GM19238 (cell line): ENCODE measurements around the gene PLS1.
A peak's percentile ranks its signal among the peaks of the same experiment; 100 is the strongest.
"Not testable (repeated sequence)": the region's sequence is repeated elsewhere in the genome, so short reads cannot be mapped to it uniquely, and the experiment has no call there.

ENCODE experiments used
- DNase-seq: peaks from one replicate; pipeline ENCODE4 v3.0.0; 2011; ENCODE audit warnings: low spot score; ENCODE audit not compliant: insufficient read length

The PLS1 gene

DNA sequence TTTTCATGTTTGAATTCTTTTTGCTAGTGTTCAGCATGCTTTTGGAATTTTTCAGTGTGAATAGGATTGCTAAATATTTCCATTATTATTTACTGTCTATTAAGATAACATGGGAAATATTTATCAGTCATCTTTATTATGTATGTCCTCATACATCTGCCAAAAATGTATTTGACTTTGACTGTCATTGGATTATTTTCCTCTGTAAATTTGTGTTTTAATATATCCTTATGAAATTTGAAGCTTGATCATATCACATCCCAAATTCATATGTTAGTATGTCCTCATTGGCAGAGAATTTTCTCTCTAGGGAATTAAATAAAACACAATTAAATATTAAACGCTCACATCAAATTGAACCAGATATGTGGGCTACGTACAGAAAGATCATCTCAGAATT is 95.3 kb downstream of the PLS1 start:
- no peak for DNase-seq

DNA sequence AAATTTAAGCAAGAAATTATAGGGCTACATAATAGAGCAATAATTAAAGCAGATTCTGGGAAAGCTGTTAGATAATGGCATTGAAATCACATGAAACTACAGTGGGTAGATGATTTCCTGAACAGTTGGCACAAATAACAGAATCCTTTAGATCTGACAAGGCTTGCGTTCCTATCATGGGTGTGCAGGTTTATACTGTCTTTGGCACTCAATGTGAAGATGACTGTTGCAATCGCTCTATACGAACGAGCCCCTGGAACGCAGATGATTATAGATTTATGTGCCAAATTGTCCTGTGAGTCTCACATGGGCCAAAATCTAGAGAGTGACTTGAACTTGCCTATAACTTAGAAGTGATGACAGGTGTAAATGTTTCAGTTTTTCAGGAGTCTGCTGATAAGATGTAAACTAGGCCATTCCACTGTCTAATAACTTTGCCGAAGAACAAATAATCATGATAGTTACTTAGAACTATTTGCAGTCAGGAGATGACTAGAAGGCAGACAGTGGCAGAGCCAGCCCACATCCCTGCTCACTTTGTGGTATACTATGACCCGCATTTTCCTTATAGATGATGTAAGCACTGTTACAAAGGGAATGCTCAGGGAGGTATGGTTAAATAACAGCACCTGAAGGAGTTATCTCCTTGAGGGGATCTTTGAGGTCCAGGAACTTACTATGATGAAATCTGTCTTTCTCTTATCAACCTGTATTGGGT is 97.1 kb downstream of the PLS1 start:
- no peak for DNase-seq

DNA sequence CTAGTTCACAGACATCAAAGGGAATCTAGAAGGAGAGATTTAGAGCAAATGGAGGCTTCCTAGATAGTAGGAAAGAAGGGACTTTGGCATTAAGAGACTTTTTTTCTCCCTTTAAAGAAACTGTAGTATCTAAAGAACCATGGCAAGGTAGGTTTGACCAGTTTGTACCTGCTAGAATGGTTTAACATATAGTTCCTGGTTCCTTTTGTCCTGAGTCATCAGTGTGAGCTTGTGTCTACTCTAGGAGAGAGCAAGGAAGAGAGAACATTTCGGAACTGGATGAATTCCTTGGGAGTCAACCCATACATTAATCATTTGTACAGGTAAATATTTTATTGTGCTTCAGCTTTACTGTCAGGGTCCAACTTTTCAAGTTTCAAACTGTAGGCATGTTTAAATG is 98.0 kb downstream of the PLS1 start:
- DNase-seq: no peak

DNA sequence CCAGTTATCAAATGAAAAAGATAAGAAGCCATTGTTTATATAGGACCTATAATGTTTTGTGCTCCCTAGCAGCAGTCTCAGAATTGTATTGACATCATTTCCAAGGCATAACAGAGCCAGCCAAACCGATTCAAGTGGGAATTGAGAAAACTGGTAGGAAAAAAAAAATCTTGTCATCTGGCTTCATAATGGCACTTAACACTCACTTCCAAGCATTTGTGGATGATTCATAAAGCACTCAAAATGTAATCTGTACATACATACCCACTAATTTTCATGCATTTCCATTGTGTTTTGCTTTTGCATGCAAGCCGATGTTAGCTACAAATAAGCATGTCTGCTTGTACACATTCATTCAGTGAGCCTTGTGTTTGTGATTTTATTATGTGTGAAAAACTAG is 109.0 kb downstream of the PLS1 start:
- no peak for DNase-seq

DNA sequence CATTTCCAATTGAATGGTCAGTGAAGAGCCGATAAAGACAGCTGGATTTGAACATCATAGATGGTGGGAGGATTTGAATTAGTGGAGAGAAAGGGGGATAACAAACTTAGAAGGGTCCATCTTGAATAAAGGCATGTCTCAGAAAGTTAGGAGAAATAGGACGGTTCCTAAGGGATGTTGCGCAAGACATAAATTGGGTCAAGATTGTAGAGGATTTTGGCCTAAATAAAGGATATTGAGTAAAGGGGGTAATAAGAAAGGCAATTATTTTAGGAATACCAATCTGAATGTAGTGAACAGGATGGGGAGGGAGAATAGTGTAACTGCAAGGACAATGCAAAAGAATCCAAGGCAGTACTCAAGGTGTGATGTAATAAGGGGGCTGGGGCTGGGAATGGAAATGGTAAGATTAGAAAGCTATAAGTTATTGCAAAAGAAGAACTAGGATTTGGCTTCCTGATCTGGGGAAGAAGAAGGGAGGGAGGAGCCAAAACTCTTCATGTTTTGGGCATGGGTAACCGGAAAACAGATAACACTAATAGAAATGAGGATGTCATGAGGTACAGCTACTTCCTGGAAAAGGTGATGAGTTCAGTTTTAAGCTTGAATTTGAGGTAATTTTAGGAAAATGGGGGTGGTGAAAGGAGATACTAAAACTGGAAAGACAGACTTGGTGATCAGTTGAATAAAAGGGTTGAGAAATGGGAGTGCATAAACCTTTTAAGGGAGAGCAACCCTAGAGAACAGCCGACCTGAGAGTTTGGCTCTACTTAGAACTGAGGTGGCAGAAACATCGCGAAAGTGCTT is 110.3 kb downstream of the PLS1 start:
- DNase-seq: no peak

DNA sequence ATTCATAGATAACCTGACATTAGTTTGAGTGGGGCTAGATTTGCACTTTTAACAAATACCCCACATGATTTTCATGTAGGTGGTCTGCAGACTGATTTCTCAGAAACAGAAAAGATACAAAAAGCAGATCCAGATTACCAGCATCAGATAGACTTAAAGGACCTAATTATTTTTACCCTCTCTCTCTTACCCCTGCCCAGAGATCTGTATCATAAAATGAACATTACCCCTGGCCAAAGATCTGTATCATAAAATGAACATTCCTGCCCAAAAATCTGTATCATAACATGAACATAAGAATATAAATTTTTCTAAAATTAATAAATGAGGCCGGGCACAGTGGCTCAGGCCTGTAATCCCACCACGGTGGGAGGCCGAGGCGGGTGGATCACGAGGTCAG is 113.0 kb downstream of the PLS1 start:
- DNase-seq: no peak

DNA sequence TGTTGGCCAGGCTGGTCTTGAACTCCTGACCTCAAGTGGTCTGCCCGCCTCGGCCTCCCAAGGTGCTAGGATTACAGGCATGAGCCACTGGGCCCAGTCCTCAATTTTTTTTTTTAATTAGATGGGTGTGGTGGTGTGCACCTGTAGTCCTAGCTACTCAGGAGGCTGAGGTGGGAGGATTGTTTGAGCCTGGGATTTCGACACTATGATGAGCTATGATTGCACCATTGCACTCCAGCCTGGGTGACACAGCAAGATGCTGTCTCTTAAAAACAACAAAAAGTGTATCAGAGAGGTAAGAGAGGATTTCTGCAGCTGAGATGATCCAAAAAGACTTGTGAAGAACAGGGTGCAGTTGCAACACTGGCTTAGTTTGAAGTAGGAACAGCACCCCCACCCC is 118.7 kb downstream of the PLS1 start:
- DNase-seq: not testable (repeated sequence)

DNA sequence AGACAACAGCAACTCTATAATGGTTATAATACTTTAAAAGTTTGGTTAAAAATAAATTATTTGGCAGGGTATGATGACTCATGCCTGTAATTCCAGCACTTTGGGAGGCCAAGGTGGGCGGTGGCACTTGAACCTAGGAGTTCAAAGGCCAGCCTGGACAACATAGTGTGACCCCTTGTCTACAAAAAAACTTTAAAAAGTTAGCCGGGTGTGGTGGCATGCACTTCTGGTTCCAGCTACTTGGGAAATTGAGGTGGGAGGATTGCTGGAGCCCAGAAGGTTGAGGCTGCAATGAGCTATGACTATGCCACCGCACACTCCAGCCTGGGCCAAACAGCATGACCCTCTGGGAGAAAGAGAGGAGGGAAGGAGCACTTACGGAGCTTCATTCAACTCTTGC is 119.9 kb downstream of the PLS1 start:
- no peak for DNase-seq

DNA sequence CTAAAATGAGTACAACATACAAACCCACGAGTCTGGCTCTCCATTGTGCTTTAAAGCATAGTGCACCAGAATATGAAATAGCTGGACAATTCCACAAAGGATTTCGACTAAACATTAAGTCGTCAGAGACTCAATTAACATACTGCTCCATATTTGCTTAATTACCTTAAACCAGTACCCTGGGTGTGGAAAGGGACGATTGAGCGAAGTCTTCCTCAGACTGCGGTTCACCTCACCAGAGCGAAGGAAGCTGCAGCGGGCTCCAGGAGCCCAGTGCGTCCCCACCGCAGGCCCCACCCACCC is 127.4 kb downstream of the PLS1 start:
- DNase-seq: no peak

DNA sequence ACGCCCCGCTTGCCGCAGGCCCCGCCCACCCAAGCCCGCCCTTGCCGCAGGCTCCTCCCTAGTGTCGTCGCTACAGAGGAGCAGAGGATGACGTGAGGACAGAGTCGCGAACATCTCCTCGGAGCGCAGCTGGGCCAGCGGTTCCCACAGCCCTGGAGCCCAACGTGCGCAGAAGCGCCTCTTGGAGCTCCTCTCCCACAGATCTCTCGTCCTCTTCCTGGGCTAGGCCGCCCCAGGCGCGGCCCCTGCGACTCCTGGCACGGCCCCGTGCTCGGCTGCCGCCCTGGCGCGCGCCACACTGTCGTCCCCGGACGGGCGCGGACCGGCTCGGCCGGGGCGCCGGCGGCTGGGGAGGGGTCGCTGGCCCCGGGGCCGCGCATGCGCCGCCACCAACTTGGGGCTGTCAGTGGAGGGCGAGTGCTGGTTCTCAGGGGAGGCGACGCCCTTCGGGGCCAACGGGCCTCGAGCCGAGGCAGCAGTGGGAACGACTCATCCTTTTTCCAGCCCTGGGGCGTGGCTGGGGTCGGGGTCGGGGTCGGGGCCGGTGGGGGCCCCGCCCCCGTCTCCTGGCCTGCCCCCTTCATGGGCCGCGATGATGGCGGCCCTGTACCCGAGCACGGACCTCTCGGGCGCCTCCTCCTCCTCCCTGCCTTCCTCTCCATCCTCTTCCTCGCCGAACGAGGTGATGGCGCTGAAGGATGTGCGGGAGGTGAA is 127.9 kb downstream of the PLS1 start, which contains the start of gene TRPC1:
TRPC1 (plus strand) TSS at position 67 of the 714 bp plus-strand sequence; CDS start at position 593, 526 bp downstream.
- DNase-seq: peak; percentile 84

DNA sequence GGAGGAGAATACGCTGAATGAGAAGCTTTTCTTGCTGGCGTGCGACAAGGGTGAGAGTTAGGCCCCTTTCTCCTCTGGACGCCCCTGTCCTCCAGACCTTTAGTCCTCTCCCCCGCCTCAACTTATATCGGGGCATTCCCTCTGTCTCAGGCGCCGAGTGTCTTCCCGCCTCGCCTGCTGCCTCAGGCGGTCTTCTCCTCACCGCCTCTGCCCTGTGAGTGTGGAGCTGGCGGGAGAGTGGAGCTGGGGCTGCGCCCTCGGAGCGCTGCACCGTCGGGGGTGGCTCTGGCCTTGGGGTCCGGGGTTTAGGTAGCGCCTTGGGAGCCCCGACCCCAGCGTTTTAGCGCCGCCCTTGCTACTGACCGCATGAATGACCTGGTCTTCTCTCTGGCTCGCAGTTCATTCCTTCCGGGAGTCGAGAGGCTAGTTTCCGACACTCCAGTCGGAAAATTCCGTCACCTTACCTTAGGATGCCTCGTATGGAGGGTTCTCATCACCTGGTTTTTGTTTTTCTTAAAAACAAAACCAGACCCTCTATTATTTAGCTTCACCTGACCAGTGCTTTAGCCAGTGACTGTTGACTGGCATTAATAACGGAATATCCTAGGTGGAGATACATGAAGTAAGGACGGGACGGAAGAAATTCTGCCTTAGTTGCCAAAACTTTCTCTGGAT is 128.6 kb downstream of the PLS1 start:
- DNase-seq: no peak

DNA sequence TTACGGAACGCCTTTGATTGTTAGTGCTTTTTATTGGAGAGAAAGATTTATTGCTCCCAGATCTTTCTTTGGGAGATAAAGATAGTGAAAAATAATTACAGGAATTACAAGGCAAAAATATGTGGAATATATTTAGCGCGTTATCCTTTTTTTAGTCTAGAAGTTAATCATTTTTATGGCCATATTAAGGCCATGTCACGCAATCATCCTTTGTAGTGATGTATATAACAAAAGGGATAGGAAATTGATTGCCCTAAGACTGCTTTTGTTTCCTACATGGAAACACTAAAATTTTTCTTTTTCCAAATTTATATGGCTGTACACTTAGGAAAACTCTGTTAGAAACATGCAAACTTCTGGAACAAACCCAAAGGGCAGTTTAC is 129.2 kb downstream of the PLS1 start:
- DNase-seq: no peak

DNA sequence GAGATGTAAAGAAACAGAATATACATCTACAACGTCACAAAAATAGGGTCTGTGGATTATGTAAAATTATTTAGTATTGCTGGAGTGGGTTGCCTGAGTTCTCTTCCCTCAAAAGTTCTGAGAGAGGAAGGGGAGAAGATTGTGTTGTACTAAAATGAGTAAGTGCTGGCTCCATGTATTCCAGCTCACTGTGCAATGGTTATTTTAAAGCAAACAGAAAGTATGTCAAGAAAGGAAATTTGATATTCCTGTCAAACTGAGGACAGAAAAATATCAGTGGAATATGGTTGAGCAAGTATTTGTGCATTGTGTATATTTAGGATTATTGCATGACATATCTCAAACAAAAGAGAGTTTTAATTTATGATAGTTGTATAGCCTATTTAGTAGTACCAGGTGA is 129.8 kb downstream of the PLS1 start:
- no peak for DNase-seq

DNA sequence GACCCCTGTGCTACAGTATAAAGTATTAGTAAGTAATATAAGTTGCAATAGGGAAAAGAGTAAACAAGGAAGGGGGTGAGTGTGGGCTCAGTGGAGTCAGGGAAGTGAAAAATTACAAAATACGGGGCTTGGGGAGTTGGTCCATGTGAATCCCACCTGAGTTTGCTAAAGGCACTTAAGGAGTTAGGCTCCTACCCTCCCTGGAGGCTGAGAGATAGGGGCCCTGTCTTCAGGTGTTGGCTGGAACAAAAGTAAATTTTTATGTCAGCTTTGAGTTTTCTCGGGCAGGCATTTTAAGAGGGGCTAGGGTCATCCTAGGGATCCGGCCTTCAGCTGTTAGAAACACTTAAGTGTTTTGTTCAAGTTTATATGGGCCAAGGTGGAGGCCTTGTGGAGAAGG is 135.9 kb downstream of the PLS1 start:
- DNase-seq: no peak

DNA sequence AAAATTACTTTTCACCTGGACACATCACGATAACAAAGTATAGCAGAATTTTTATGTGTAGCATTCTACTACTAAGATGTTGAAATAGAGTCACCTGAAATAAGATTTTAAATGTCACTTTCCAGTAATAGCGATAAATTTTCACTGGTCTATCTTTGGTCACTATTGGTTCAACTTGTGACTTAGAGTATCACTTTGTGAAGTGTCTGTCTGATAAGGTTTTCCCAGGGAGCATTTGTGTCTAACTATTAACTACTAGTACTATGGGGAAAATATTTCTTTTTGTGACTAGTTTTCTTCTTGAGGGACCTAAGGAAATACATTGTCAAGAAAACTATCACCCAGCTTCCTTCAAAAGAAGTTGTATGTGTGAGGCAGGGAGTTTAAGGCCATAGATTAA is 138.6 kb downstream of the PLS1 start:
- no peak for DNase-seq

DNA sequence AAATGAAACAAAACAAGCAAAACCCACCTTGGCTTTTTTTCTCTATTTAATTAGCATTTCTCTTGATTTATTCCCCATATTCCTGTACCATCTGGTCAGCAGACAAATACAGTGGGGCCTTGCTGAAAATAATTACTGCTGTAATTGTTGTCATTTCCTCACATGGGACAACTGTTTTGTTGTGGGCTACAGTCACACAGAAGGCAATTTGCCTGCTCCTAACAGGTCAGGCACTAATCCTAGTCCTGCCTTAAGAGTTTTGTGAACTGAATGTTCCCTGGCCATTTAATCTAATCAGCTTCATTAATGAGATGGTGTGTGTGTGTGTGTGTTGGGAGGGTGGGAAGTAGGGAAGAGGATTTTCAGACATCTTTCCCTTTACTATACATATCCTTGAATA is 139.3 kb downstream of the PLS1 start:
- DNase-seq: no peak

DNA sequence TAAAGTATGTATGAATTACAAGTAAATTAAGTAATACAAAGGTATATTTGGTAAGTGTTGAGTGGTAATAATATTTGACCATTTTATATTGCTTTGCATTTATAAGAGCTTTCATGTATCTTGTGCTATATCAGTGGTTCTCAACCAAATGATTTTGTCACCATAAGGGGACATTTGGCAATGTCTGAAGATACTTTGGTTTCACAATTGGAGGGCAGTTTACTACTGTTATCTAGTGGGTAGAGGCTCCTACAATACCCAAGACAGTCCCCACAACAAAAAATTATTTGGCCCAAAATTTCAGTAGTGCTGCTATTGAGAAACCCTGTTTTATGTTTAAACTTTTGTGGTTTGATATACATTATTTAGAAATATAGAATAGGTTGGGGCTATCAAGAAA is 142.2 kb downstream of the PLS1 start:
- no peak for DNase-seq

DNA sequence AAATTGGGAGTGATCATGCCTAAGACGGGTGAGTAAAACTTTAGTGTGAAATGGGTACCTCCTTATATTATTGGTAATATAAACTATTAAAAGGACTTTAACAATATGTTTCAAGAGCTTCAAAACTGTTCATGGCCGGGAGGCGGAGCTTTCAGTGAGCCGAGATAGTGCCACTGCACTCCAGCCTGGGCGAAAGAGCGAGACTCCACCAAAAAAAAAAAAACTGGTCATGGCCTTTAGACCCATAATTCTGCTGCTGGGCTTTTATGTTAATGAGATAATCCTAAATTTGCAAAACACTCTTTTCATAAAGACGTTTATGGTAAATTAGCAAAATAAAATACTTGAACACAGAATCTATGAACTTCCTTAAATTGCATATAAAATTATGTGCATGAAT is 150.5 kb downstream of the PLS1 start:
- DNase-seq: no peak

DNA sequence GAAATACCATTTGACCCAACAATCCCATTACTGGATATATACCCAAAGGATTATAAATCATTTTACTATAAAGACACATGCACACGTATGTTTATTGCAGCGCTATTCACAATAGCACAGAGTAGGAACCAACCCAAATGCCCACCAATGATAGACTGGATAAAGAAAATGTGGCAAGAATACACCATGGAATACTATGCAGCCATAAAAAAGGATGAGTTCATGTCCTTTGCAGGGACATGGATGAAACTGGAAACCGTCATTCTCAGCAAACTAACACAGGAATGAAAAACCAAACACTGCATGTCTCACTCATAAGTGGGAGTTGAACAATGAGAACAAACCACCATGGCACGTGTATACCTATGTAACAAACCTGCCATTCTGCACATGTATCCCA is 154.3 kb downstream of the PLS1 start:
- DNase-seq: not testable (repeated sequence)

DNA sequence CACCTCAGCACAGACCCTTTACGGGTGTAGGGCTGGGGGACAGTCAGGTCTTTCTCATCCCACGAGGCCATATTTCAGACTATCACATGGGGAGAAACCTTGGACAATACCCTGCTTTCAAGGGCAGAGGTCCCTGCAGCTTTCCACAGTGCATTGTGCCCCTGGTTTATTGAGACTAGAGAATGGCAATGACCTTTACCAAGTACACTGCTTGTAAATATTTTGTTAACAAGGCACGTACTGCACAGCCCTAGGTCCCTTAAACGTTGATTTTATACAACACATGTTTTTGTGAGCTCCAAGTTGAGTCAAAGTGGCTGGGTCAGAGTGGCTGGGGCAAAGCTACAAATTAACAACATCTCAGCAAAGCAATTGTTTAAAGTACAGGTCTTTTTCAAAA is 156.4 kb downstream of the PLS1 start:
- DNase-seq: not testable (repeated sequence)

DNA sequence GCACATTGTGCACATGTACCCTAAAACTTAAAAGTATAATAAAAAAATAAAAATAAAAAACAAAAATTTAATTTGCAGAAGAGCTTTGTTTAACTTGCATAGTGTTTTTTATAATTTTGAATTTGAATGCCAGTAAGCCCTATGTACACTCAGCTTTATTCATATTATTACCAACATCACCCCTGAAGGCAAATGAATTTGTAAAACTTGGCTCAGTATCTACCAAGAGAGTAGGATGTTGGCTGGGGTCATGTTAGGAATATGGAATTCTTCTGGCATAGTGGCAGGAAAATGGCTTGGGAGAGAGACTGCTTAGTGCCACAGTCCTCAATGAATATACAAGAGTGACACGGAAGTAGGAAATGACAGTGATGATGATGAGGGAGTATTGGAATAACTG is 158.3 kb downstream of the PLS1 start:
- no peak for DNase-seq
